Renal cortex interstitium (tissue), 11 donors: ENCODE measurements around the gene WDFY4. TPM values are rescaled to one million over a fixed set of nuclear protein-coding genes. Genes with fewer than 3 reads are reported as not detected.

Experiments used
- DNase-seq, 11 donors: peaks; one replicate each; pipeline ENCODE4 v3.0.0-alpha.2; 2013; ENCODE audit warnings: low read depth in 9 of 11, low spot score in 4 of 11; ENCODE audit errors: extremely low read depth in 1 of 11
- polyA plus RNA-seq, 3 donors: library from polyadenylated mRNA; unstranded; fragments of 120-200 nt; gene quantifications; one replicate each; pipeline ENCODE4 v1.2.1, GENCODE V29; 2013; ENCODE audit not compliant: insufficient read length in 3 of 3

WDFY4 gene
- polyA plus RNA-seq, 3 donors: 0.67 to 3.2 (median 2.8) TPM

DNA sequence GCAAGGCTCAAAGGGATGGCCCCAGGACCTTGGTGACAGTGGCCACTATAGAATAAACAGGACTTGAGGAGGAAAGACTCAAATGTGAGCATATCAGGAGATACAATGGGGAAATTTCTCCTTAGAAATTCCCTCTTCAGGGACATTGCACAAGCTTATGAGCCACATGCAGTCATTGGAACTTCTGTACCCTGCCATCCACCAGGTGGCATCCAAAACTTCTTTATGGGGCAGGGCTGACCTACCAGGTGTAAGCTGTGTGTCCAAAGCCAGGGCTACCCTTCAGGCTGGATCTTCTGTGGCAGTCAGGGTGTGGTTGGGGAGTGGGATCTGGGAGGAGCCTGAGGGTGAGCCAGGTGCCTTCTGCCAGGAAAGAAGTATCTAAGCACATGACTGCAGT is 291.5 kb downstream of the WDFY4 start:
- DNase-seq: peak in 2 of 11 donors; percentile 11 to 17

DNA sequence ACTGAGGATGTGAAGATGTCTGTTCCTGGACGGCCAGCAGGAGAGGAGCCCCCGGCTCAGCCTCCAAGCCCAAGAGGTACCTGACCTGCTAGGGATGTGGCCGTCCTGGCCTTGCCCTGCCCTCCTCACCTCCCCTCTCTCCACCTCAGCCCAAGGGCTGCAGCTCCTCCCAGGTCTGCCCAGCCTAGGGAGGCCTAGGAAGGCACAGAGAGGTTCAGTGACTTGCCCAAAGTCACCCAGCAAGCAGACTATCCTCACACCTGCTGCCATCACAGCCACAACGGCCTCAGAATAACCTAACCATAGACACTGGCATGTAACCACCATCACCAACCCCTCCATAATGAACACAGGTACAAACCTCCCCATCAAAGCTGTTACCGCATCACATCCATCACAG is 293.6 kb downstream of the WDFY4 start:
- no peak for DNase-seq

DNA sequence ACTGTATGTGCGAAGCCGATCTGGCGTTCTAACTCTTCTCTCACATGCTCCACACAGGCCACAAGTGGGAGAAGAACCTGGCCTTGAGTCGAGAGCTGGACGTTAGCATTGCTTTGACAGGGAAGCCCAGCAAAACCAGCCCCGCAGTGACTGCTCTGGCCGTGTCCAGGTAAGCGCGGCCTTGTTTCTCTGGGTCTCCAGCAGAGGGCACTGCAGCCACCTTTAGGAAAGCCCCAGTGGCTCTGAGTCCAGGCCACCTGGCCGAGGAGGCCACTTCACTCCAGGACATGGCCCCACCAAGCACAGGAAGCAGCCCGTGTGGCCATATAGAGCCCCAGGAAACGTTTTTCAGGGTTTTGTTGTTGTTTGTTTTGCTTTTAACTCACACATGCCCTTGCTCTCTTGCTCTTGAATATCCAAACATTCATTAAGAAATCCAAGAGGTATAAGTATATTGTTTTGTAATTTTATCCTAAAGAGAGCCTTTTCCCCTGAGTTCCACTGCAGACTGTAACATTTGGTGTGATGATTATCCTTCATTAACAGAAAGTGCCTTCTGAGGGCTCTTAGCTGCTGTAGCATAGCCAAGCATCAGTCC is 296.7 kb downstream of the WDFY4 start:
- peak in 2 of 11 donors; percentile 24 to 31 for DNase-seq

DNA sequence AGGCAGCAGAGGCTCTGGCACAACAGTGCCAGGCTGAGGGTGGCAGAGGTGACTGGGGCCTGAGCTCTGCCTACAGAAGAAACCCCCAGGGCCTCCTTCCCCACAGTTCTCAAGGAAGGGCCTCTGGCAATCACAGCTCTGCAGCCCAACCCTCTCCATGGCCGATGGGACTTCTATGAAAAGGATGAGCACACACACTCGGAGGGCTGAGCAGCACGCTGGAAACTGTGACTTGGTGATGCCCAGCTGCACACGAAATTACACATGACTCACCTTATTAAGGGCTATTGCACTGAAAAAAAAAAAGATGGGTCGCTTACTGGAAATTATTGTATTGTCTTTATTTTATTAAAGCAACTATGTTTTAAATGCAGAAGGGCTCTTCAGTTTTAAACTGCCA is 297.9 kb downstream of the WDFY4 start:
- DNase-seq: no peak

DNA sequence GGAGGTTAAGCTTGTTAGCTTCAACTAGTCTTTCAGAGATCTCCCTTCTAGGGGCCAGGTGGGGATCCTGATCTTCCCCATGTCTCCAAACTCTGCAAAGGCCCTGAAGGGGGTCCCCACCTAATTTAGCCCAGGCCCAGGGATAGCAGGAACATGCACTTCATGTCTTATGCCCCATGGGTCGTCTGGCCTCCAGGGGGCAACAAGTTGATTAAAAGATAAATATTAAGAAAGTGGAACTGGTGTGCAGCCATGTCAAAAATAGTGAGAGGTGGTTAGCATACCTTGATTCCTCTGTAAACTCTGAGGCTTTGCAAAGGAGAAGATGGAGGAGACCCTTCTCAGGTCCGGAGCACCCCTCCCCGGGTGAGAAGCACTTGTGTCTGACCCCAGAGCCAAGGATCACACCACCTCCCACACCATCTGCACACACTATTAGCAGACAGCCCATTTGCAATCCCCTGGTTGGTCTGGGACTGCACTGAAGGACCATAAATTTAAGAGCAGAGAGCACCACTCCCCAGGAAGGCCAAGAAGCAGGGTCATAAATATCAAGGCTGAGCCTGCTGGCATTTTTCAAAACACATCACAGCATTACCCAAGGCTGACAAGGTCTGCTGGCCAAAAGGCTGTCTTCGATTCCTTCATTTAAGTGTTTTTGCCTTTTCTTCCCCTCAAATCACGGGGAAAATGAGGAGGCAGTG is 299.1 kb downstream of the WDFY4 start:
- DNase-seq: peak in 3 of 11 donors; percentile 2 to 18 (median 9)

DNA sequence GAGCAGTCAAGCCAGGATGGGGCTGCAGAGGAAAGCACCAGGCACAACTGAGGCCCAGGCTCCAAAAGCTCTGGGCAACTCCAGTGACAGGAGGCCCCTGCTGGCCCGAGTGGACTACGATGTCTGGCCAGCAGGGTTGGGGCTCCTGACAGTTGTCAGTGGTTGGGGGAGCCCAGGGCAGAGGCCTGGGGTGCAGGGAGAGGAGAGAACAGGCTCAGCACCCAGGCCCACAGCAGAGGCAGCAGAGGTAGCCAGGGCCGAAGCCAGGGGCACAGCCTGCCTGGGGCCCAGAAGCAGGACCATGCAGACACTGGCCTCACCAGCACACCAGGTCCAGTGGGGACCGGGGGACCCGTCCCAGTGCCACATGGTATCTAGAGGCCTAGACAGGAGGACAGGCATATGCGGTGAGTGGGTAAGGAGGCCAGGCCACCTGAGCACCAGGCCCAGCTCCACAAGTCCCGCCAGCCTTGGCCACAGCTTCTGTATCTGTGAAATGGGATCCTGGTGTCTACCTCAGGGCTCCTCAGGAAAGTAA is 301.0 kb downstream of the WDFY4 start:
- DNase-seq: no peak

DNA sequence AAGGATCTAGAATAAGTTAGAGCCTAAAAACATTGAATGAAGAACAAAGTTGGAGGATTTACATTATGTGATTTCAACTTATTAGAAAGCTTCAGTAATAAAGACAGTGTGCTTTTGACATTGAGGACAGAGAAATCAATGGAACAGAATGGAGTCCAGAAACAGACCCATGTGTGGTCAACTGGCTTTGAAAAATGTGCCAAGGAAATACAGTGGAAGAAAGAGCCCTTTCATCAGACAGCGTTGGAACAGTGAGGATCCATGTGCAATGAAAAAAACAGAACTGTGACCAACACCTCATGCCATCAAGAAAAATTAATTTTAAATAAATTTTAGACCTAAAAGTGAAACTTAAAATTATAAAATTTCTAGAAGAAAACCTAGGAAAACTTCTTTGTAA is 305.6 kb downstream of the WDFY4 start:
- DNase-seq: no peak

DNA sequence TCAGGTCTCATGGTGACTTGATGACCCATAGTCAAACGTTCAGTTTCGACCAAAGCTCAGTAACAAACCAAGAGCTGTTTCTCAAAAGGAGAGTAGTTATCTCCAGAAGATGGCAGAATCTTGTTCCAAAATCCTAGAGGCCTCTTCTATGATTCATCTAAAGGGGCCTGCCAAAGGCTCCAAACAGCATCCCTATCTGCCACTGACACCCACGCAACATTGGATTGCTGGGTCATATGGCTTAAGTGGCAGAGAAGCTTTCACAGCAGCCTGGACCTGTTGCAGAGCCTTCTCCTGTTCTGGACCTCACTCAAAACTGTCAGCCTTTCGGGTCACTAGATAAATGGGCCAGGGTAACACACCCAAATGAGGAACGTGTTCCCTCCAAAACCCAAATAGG is 309.0 kb downstream of the WDFY4 start:
- DNase-seq: no peak

DNA sequence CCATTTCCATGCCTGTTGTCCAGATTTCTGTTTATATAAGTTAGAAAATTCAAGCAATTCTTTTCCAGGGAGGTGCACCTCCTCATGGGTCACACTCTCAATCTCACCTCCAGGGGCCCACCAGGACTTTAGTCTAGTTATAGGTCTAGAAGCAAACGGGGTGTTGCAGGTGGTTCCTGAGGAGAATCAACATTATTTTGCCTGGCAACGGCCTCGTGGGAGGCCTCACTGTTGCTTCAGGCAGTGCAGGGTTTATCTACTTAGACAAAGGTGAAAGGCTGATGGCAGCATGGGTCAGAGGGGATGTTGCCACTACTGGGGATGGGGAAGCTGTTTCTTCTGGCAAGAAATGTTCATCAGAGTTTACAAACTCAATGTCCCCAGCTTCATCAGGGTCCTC is 311.7 kb downstream of the WDFY4 start:
- no peak for DNase-seq

DNA sequence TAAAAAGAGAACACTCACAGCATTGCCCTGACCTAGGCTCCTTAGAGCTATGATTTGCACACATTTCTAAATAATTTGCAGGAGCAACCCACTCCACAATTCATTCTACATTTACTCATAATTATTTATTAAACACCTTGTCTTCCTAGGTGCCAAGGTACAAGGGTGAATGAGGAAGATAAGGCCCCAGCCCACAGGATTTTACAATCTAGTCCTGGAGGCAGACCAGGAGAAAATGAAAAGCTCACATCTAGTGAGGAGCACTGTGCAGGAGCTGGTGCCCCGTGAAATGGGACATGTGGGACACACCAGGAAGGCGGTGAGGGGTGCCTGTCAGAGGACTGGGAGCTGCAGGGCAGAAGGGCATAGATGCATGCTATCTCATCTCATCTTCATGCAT is 314.7 kb downstream of the WDFY4 start:
- no peak for DNase-seq

DNA sequence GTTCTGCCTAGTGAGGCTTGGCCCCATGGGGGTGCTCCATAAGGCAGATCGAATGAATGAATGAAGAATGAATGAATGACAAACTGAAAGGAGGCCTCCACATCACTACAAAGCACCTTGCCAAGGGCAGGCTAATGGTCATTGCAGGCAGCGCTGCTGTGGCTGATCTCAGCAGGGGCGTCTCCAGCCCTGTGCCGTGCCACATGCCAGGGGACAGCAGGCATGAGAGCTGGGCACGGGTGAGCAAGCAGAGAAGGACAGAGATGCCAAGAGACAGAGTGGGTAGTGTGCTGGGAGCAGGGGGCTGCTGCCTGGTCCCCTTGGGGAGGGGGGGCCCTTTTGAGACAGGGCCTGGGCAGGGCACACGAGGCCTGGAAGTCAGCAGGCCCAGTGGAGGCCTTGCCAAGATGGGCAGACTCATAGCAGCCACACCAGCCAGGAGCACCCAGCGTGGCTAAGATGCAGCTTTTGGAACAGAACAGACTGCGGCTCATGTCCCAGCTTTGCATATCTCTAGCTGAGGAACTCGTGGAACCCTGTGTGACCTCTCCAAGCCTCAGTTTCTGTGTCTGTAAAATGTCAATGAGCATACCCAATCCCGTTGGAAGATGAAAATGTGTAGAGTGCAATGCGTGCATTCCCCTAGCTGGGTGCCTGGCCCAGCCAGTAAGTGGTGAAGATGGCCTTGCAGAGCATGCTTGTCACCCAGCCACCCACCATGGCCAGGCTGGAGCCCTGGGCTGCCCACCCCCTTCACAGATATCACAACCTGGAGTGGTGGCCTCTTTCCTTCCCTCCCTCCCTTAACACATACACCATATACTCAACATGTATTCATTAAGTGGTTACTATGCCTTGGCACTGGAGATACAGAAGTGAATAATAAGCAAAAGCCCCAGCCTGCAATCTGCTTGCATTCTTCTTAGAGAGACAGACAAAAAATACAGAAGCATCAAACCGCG is 316.0 kb downstream of the WDFY4 start:
- no peak for DNase-seq

DNA sequence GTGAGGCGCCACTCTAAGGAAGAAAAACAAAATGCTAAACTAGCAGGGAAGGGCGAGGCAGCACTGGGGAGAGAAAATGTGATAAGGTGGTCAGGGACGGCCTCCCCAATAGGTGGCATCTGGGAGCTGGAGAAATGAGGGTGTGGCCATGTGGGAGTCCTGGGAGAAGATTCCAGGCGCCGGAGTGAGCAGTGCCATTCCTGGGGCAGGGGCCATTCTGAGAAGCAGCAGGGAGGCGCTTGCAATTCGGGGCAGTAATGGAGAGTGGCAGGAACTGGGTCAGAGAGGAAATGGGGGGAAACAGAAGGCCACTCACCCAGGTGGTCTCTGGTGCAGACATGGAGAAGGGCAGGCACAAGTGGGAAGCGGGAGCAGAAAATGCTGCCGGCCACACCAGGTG is 316.7 kb downstream of the WDFY4 start:
- DNase-seq: peak in 3 of 11 donors; percentile 17 to 29 (median 23)

DNA sequence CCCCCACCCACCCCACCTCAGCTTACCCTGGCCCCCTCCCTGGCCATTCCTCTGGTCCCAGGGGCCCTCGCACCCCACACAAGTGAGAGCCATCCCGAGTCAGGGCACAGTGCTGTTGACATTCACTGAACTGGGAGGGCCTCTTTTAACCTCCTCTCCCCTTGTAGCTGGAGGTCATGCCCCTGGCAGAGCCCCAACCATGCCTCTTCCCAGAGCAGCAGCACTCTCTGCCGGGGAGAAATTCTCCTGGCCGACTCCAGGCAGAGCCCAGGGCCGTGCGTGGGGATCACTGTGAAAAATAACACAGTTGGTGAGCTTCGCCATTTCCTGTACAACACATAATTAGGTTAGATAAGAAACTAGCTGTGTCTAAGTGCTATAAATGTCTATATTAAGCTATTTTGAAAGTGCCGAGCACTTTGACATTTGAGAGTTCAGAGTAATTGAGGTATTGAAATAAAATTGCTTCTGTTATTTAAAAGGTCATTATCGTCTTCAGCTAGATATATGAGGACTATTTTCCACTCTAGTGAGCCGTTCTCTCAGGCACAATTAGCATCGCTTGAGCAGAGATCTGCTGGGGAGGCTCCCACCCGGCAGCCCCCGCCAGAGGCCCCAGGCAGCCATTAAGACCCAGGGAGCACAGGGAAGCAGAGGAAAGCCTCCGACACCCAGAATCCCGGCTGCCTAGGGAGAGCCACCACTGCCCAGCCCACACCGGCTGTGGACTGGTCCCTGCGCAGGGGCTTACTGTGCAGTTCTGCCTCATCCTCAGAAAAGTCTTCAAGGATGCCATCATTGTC is 317.4 kb downstream of the WDFY4 start:
- peak in 3 of 11 donors; percentile 13 to 23 (median 14) for DNase-seq

DNA sequence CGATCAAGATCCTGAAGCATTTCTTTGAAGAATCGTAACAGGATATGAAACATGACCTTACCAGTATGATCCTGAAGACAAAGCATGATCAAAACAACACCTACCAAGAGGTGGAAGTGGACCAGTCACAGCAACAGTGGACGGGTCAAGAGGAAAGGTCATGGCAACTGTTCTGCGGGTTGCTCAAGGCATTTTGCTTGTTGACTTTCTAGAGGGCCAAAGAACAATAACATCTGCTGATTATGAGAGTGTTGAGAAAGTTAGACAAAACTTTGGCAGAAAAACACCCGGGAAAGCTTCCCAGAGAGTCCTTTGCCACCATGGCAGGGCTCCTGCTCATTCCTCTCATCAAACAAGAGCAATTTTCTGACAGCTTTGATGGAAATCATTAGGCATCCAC is 320.6 kb downstream of the WDFY4 start:
- DNase-seq: no peak

DNA sequence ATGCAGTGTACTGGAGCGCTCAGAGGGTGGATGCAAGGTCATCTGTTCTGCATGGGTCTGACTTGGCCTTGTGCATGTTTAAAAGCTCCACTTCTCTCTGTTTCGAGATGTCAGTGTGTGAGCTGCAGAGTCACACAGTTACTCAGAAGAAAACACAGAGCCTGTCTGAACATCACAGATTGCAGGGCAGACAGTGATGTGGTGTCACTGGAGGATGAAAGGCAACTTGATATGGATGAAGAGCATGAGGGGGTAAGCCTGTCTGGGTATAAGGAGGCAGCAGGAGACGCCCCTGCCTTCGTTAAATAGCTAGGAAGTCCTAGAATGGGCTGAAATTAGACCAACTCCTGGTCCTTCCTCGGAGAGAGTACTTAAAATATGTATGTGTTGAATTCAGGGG is 322.5 kb downstream of the WDFY4 start:
- DNase-seq: no peak

DNA sequence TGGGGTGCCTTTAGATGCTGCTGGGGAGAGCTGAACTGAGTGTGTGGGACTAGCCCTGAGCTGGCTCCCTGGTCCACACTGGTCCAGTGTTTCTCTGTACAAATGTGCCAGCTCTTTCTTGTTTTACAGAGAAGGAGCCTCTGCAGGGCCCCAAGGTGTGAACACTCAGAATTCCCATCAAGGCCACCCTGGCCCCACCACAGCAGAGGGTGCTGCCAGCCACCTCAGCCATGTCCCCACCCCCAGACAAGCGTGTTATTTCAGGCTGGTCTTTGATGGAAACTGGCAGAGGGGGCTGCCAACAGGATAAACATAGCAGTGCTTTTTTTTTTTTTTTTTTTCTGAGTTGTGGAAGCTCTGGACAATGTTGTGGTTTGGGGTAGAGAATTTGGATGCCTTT is 323.4 kb downstream of the WDFY4 start:
- no peak for DNase-seq

DNA sequence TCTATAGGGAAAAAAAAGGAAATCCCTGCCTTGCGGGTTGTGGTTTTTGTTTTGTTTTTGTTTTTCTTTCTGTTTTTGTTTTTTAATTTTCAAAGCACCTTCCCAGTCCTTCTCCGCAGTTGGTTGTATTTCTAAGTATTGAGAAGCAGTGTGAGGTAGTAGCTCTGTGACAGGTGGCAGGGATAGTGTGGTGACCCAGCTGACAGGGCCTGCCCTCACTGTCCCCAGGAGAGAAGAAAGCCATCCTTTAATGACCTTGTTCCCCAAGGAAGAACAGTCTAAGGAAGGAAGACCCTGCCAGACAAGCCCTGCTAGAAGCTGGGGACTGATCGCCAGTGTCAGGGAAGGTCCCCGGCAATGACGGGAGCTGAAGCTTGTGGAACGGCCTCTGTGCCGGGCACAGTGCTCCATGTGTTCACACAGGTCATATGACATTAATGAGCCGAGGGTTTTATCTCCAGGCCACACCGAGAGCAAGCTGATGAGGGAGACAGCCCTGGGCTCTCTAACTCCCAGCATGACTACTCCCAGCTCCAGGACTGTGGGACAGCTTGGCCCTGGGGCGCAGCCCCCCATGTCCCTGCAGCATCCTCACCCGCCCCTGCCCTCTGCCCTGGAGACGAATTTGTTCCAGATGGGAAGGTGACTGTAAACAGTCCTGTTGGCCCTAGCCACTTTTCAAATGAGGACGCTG is 324.0 kb downstream of the WDFY4 start:
- DNase-seq: no peak
